ENCODE measurements around the gene PCED1B. TPM values are rescaled to one million over a fixed set of nuclear protein-coding genes. Genes with fewer than 3 reads are reported as not detected.
"Not testable (repeated sequence)": the region's sequence is repeated elsewhere in the genome, so short reads cannot be mapped to it uniquely, and the experiment has no call there.

The PCED1B gene
- total RNA-seq, 1 experiment from 2014 or later = 4.5 TPM

DNA sequence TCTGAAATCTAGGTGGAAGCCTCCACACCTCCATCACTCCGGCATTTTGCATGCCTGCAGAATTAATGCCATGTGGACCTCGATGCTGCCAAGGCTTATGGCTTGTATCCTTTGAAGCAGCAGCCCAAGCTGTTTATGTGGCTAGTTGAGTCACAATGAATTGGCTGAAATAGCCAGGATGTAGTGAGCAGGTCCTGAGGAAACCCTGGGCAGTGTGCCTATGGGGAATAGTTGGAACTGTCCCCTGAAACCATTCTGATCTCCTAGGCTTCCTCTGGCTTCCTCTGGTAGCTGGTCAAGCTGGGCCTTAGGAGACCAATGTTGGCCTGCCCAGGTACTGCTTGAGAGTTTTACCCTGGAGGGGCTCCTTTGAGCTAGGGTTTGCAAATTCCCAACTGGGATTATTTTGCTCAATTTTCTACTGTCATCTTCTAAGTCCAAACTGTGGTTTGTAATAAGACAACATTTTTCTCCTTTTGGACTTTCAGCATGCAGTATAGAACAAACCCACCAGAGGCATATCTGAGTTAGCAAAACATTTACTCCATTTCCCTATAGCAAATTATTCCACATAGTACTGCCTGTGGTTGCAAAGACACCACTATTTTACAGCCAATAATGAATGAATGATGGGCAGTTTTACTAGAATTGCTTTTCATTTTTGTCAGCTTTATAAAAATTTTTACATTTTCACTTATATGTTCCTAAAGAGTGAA lies 85.5 kb downstream of the PCED1B start:
- peak; percentile 76 for DNase-seq (ENCODE audit: low read depth)

DNA sequence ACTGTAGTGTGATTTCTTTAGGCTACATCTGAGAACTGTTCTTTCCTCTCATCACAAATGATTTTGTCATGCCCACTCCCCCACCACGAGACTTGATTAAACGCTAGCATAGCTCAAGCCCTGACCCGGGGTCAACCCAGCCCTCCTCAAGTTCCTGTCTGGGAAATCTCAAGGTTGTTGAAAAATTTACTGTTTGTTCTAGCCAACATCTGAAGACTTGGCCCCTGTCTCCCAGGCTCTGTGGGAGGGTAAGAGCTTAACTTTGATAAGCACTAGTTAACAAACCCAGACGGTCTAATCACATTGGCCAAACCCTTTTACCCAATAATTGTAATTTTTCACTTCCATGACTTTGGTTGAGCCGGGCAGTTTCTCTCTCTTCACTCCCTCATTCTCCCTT lies 86.5 kb downstream of the PCED1B start:
- no peak for DNase-seq (ENCODE audit: low read depth)

DNA sequence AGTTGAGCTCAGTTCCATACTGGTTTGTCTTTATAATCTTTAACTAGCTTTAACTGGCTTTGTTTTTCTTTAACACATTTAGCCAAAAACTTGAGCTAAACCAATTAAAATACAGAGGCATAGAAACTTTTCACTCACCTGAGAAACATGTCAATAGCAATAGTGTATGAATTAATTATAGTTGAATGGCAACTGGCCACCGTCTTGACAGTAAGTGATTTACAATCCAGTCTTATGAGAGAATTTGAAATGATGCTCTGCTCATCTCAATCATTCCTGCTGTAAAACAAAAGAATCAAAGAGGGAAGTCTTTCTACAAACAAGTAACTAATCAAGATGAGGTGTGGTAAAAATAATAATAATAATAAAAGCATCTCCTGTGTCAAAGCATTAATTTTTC lies 86.9 kb downstream of the PCED1B start:
- no peak for DNase-seq (ENCODE audit: low read depth)

DNA sequence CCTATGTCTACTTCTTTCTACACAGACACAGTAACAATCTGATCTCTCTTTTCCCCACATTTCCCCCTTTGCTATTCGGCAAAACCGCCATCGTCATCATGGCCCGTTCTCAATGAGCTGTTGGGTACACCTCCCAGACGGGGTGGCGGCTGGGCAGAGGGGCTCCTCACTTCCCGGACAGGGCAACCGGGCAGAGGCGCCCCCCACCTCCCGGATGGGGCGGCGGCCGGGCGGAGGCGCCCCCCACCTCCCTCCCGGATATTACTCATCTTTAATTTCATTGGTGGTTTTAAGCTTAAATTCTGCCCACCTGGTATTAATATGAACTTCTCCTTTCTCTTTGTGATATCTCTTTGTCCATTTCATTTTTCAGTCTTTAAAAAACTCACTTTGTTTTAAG lies 90.9 kb downstream of the PCED1B start:
- DNase-seq (ENCODE audit: low read depth) = not testable (repeated sequence)

DNA sequence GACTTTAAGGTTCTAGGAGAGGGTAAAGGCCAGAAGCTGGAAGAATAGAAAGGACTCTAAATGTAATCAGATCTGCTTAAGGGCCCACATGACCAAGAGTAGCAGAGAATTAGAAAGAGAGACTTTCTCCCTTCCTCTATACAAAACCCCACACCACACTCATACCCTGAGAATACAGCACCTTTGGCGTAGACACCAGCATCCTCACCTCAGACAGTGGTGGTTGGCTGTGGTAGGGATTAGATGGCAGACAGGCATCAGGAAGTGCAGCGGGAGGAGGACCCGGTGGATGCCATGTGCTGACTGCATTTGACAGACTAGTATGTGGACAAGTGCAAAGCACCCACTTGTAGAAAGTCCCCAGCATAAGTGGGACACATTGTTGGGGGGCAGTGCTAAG lies 98.6 kb downstream of the PCED1B start:
- no peak for DNase-seq (ENCODE audit: low read depth)

DNA sequence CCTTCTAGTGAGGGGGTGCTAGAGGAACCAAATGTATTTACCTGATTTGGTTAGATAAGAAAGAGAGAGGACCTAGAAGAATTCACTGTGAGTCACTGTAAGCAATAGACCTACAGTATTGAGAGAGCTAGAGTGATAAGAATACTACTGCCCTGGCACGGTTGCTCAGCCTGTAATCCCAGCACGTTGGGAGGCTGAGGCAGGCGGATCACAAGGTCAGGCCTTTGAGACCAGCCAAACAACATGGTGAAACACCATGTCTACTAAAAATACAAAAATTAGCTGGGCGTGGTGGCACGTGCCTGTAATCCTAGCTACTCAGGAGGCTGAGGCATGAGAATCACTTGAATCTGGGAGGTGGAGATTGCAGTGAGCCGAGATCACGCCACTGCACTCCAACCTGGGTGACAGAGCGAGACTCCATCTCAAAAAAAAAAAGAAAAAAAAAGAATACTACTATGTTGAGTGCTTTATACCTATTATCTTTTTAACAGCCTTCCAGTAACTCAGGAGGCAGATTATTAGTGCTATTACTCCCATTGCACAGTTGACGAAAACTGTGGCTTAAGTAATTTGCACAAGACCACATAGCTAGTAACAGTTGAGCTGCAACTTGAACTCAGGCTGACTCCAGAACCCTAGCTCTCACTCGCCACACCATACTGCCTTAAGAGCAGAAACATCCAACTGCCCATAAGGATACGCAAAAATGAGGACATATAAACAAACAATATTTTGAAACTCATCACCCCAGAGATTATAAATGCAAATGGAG lies 102.9 kb downstream of the PCED1B start:
- DNase-seq (ENCODE audit: low read depth) = not testable (repeated sequence)

DNA sequence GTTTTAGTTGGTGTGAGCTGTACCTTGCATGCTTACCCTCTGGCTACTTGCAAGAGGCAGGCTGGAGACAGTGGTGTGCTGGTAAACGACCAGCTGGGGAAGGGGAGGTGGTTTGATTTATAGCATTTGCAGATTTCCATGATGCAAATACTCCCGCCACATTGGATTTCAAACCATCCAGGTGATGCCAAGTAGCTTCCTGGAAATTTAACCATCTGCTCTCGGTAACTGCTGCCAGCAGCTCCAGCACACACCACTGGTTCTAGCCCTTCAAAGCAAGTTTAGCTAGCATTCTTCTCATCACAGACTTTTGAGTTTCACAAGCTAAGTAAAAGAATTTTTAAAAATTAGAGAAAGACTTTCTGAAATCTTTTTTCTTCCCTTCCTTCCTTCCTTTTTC lies 104.8 kb downstream of the PCED1B start:
- no peak for DNase-seq (ENCODE audit: low read depth)

DNA sequence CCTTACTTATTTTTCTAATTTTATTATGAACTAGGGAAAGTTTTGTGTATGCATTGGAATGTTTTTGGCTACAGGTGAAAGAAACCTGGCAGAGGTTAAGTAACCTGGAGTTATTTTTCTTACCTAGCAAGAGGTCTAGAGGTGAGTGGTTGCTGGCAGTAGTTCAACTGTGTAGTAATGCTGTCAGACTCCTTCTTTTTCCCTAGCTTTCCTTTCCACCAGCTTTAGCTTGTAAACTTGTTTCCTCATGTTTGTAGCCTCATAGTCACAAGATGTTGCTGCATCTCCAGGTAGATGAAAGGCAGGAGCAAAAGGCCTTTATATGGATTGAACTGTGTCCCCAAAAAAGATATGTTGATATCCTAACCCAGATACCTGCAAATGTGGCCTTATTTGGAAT lies 105.4 kb downstream of the PCED1B start:
- no peak for DNase-seq (ENCODE audit: low read depth)

DNA sequence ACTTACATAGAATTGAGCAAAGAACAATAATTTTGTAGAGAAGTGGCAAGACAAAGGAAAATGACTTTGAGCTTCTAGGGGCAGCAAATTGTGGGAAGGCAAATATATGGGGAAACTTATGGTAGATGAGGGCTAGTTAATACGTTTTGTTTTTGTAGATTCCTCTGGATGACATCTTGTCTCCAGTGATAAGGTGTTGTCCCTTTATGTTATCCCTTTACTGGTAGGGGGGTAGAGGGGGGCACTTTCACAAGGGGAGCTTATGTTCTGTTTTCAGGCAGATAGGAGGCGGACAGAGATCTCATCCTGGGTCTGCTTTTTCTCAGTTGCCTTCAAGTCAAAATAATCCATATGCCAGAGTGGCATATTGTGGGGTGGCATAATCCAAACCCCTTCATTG lies 106.8 kb downstream of the PCED1B start:
- DNase-seq (ENCODE audit: low read depth) = no peak

DNA sequence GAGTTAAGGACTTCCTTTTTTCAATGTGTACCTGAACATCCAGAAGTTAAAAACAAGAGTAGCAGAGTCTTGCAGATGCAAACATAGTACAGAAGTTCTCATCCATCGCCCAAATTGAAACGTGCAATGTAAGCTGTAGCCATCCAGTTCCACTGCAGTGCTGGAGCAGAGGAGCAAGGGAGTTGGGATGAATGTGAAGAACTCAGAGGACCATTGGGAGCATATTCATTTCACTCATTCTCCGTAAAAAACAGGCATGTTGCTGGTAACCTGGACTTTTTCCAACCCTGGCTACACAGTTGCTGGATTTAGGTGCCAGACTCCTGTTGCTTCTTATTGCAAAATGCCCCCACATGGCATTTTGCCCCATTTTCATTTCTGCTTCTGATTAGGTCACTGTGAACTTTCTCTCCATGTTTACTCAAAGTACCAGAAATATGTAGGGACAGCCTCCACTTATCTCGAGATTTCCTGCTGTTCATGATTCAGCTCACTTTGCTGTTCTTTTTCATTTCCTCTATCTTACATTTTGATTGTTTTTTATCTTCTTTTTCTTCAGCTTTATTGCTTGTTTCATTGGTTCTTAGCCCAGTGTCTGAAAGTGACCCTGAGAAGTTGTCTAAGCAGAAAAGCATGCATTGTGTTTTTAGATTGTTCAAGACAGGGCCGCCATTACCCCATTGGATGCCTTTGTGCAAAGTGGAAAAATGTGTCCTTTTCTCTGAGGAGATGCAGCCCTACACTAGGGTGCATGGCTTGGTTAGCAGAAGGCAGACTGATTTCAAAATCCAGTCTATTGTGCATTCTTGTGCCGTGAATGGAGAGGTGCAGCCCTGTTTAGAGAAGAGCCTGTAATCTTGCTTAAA lies 109.4 kb downstream of the PCED1B start:
- DNase-seq (ENCODE audit: low read depth) = peak; percentile 59

DNA sequence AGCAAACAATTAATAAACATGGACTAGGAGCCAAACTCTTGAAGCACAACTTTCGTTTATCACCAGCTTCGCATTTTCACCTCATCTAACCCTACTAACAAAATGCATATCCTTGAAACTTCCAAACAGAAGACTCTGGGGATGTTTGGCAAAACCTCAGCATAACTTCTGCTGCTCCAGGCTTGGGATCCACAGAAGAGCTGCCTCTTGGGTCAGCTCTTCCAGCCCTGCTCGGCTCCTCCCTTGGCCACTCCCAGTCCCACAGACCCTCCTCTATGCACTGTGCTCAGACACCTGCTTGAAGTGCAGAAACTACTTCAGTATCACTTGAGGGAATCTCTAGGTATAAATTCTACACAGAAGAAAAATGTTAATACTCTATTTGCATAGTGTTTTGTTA lies 110.3 kb downstream of the PCED1B start:
- no peak for DNase-seq (ENCODE audit: low read depth)

DNA sequence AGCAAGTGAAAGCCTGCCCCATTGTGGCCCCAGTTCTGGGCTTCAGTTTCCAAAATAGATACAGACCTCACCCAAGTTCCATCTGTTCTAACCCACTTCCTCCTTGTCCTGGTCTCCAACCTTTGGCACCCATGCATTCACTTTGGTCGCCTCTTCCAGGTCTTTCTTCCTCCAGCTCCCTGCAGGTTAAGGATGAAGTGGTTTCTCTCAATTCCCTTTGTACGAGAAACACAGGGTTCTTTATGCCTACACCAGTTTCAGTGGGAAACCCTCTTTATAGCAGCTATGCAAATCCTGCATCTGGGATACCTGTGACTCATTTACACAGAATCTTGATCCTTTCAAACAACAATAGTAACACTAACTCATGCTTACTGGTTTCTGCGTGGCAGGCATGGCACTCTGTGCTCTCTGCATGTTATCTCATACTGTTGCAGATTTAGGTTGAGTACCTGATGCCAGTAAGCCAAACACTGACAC lies 110.9 kb downstream of the PCED1B start:
- DNase-seq (ENCODE audit: low read depth) = peak; percentile 67

DNA sequence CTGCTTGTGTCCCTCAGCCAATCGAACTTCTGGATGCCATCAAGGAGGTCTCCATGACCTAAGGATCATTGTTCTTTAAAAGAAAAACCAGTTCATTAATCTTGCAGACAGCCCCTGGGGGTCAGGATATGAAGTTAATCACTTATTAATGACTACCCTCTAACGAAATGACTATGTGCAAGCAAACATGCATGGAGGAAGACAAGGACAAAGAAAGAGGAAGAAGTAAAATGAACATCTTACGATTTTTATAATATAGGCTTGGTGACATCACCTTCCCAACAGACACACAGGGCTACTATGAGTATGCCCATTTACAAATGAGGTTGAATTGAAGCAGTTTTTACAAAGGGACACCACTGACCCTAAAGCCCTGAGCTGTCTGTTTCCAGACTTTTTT lies 111.5 kb downstream of the PCED1B start:
- DNase-seq (ENCODE audit: low read depth) = no peak

DNA sequence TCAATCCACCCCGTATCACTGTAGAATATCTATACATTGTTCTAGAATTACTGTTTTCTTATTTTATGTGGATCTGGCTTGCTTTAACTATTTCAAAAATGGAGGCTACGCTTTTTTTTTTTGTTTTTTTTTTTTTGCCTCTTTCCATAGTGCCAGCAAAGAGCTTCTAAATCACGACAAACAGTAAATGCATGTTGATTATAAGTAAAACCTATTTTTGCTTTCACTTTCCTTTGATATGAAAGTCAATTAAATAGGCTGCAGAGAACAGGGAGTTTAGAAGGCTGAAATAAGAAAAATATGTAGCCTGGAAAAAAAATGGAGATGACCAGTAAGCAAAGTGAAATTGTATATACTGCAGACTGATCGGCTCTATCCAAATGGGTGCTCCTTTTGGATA lies 112.6 kb downstream of the PCED1B start:
- DNase-seq (ENCODE audit: low read depth) = no peak

DNA sequence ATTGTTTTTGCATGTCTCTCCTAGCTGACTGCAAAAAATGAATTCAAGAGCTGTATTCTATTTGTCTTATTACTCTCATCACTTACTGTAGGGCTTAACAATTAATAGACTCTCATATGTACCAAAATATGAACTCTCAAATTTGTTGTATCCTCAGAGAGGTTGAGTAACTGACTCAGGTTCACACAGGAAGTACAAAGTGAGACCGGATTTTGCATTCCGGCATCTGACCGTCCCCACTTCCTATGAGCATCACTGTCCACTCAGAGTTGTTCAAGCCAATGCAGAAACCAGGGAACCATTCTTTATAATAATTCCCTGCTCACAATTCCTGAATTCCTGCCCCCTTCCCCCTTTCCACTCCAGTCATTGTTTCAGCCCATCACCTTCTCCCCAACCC lies 113.6 kb downstream of the PCED1B start:
- no peak for DNase-seq (ENCODE audit: low read depth)

DNA sequence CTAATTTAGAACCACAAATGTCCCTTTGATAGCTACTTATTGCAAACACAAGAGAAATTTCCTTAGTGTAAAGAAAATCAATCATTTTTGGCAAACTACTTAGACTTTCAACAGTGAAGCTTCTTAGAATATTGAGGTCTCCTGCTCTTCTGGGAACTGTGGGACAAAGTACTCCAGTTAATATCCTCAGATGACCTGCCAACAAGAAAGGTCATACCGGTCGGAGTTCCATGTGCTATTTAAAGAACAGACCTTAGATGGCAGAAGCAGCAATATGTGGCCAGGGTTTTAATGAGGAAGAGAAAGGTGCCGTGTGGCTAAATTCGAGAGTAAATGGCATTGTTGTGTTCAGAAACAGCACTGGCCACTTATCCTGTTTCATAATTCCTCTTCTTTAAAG lies 115.1 kb downstream of the PCED1B start:
- DNase-seq (ENCODE audit: low read depth) = no peak

DNA sequence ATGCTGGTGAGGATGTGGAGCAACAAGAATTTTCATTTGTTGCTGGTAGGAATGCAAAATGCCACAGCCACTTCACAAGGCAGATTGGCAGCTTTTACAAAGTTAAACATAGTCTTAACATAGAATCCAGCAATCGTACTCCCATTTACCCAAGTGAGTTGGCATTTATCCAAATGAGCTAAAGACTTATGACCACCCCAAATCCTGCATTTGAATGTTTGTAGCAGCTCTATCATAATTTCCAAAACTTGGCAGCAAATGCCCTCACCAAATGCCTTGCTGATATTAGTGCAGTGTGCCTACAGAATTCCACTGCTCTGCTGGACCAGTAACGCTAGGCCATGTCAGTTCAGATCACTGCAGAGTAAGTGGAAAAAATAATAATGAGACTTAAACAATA lies 121.0 kb downstream of the PCED1B start:
- no peak for DNase-seq (ENCODE audit: low read depth)

DNA sequence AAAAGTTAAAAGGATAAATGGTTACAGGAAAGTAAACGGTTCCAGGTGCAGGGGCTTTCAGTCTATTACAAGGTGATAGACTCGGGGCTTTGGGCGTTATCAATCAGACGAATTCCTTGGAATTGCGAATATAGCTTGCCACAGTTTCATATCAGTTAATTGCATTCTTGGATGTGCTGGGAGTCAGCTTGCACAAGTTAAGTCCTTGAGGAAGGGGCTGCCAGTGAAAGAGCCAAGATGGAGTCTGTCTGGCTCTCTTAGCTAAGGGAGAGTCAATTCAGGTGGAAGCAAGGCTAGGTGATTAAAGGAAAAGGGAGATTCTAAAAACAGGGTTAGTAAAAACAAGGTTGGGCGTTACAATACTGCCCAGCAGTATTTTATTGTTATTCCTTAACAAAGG lies 121.8 kb downstream of the PCED1B start:
- DNase-seq (ENCODE audit: low read depth) = not testable (repeated sequence)

DNA sequence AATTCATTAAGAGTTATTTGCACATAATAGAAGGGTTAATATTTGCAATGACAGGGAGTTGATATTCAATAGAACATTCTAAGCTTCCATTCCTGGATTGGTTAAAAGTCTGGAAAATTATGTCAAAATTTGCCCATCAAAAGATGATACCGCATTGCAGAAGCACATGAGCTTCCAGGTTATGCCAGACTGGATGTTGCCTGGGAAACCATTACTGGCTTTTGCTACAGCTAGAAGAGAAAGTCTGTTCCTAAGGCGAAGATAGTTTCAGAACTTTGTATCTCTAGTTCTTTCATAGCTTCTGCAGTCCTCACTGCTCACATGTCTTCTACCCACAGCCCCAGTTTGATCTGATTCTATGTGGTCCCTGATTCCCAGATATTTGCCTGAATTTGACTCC lies 122.8 kb downstream of the PCED1B start:
- no peak for DNase-seq (ENCODE audit: low read depth)

DNA sequence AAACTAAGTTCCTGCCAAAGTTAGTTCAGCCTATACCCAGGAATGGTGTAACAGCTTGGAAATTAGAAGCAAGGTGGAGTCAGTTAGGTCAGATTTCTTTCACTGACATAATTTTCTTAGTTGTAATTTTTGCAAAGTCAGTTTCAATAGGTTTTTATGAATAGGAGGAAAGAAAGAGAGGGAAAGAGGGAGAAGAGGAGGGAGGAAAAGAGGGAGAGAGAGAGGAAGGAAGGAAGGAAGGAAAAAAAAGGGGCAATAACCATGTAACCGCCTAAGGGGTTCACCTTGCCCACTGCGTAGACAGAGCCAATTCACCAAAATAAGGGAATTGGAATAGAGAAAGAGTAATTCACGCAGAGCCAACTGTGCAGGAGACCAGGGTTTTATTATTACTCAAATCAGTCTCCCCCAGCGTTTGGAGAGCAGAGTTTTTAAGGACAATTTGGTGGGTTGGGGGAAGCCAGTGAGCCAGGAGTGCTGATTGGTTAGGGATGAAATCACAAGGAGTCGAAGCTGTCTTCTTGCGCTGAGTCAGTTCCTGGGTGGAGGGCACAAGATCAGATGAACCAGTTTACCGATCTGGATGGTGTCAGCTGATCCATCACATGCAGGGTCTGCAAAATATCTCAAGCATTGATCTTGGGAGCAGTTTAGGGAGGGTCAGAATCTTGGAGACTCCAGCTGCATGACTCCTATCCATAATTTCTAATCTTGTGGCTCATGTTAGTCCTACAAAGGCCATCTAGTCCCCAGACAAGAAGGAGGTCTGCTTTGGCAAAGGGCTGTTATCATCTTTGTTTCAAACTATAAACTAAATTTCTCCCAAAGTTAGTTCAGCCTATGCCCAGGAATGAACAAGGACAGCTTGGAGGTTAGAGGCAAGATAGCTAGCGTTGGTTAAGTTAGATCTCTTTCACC lies 126.4 kb downstream of the PCED1B start:
- no peak for DNase-seq (ENCODE audit: low read depth)

Data from M059J (cell line).